Kidney (tissue), 14 donors: ENCODE measurements around the gene SLC49A4. TPM values are rescaled to one million over a fixed set of nuclear protein-coding genes. Genes with fewer than 3 reads are reported as not detected.

Experiments used
- DNase-seq, 5 donors: peaks; one replicate each; pipeline ENCODE4 v3.0.0-alpha.2; 2013 to 2020
- FAIRE-seq: peaks from 2 replicates; lab custom pipeline; 2012; peaks lifted over from hg19 to GRCh38; lab: Jason Lieb, UNC
- H3K27ac ChIP-seq, 2 donors: one replicate each; pipeline ENCODE4 v1.7.0; 2013; ENCODE audit warnings: low read depth in 2 of 2, low read length in 2 of 2, inconsistent platforms in 1 of 2
- H3K27me3 ChIP-seq: one replicate; pipeline ENCODE4 v1.7.1; 2013; ENCODE audit warnings: low read length, inconsistent platforms; ENCODE audit not compliant: control insufficient read depth, insufficient read depth
- H3K36me3 ChIP-seq, 3 donors: one replicate each; pipeline versions ENCODE4 v1.7.0 to v1.7.1; 2013; ENCODE audit warnings: low read length in 3 of 3, control low read depth in 1 of 3, inconsistent platforms in 1 of 3; ENCODE audit not compliant: insufficient read depth in 3 of 3, control insufficient read depth in 2 of 3
- H3K4me1 ChIP-seq, 3 donors: one replicate each; pipeline versions ENCODE4 v1.7.0 to v1.7.1; 2013; ENCODE audit warnings: low read length in 3 of 3, inconsistent platforms in 1 of 3, low read depth in 1 of 3; ENCODE audit not compliant: control insufficient read depth in 2 of 3, insufficient read depth in 2 of 3
- H3K4me3 ChIP-seq, 3 donors: one replicate each; pipeline versions ENCODE4 v1.7.0 to v1.8.1; 2013; ENCODE audit warnings: low read length in 3 of 3, control low read depth in 1 of 3, inconsistent platforms in 1 of 3
- H3K9ac ChIP-seq, 3 donors: one replicate each; pipeline versions ENCODE4 v1.7.0 to v1.7.1; 2013; ENCODE audit warnings: low read length in 3 of 3, control low read depth in 1 of 3, inconsistent platforms in 1 of 3
- H3K9me3 ChIP-seq, 3 donors: one replicate each; pipeline versions ENCODE4 v1.7.0 to v1.7.1; 2013; ENCODE audit warnings: low read length in 3 of 3, control low read depth in 1 of 3, inconsistent platforms in 1 of 3; ENCODE audit not compliant: control insufficient read depth in 2 of 3, insufficient read depth in 1 of 3
- CTCF ChIP-seq: IDR thresholded peaks from 3 replicates; pipeline ENCODE4 v1.5.1; 2012; ENCODE audit warnings: mild to moderate bottlenecking, moderate library complexity, borderline replicate concordance; ENCODE audit not compliant: insufficient read depth; ENCODE audit errors: extremely low read depth
- intact Hi-C: fragments of 100-400 bp; cut with DNase I; formaldehyde crosslinking; loops from one replicate; pipeline ENCODE4 v1.11.1; 2022
- polyA plus RNA-seq: library from polyadenylated mRNA; stranded (reverse); fragments of 350-450 nt; fragmentation: Illumina TruSeq; extraction: RNeasy Lipid Tissue Mini Kit (QIAGEN cat#74804); gene quantifications from one replicate; pipeline ENCODE4 v1.2.3, GENCODE V29; 2014; ENCODE audit warnings: low read depth, low replicate concordance; ENCODE audit not compliant: insufficient read depth
- total RNA-seq: library from RNA; stranded (reverse); fragmentation: NEBNext Ultra II Directional; extraction: Animal tissue kit (Norgen Biotek cat#: 25700); gene quantifications from one replicate; pipeline ENCODE4 v1.2.1, GENCODE V29; 2021
- donor health status: control.
- donor health status: control.
- donor health status: control.
- donor health status: control.
- donor health status: control.
- donor health status: DM: yes; HTN: yes; CAD: no.
- donor health status: Normal renal cell carcinoma (clear cell type).

SLC49A4 gene
- total and polyA plus RNA-seq, 2 donors from 2014 or later: 10.4 to 21.7 TPM

DNA sequence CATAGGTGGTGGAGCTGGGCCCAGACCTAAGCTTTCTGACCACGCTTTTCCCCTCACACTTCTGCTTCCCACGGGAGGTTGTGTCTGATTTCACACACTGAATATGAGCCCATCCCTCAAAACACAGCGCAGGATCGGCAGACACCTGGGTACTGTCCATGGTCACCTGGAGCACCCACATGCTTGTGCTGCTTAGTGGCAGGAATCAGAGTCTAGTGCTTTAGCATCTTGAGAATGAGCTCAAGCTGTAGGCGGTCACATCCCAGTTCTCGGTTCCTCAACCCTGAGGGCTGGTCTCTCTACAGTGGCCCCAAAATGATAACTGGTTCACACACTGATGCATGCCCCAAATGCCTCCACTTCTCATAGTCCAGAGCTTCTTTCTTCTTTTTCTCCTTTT is 121.7 kb downstream of the SLC49A4 start:
- intact Hi-C loops: no loop called here
- H3K27me3 ChIP-seq: no peaks in the 10 kb centered on the region
- TF ChIP-seq CTCF: no peak
- H3K9me3 ChIP-seq: no peaks in the 10 kb centered on the region
- no peaks in the 10 kb centered on the region for H3K36me3 ChIP-seq
- no peak overlapping the region for H3K9ac ChIP-seq
- no peak for FAIRE-seq
- H3K27ac ChIP-seq: no peak overlapping the region
- DNase-seq: no peak
- no peak overlapping the region for H3K4me3 ChIP-seq
- no peaks in the 10 kb centered on the region for H3K4me1 ChIP-seq

DNA sequence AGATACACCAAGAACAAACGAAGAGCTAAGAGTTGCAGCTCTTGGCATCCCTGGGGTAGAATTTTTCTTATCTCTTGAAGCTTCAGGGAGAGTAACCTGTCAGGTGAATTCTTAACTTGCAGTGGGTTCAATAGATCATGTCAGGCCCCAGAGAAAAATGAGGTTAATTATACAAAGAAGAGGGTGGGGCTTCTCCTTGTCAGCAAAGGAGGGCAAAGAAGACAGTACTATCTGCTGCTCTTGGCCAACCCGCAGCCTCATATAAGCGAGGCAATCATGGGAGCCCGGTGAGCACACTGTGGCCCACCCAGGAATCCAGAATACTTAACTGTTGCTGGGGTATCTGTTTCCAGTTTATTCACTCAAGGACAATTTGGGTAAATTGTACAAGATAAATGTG is 122.5 kb downstream of the SLC49A4 start:
- Histone ChIP-seq H3K4me3 (no peak overlapping the region), H3K9ac (no peak overlapping the region), H3K9me3 (no peaks in the 10 kb centered on the region), H3K27me3 (no peaks in the 10 kb centered on the region), H3K4me1 (peaks cover 0 to 3% (median 0%) of the 10 kb centered on the region in 3 donors), H3K36me3 (no peaks in the 10 kb centered on the region), H3K27ac (no peak overlapping the region)
- FAIRE-seq (no peak), DNase-seq (no peak)
- intact Hi-C loops: no loop called here
- no peak for TF ChIP-seq CTCF

GRCh38 chr3:122918576-122919290 is 123.9 kb downstream of the SLC49A4 start:
- no peak overlapping the region for H3K27ac ChIP-seq
- intact Hi-C loops: no loop called here
- no peak overlapping the region for H3K9ac ChIP-seq
- no peak for TF ChIP-seq CTCF
- peaks cover 3% of the 10 kb centered on the region for H3K27me3 ChIP-seq
- H3K9me3 ChIP-seq: no peaks in the 10 kb centered on the region
- H3K4me3 ChIP-seq: no peak overlapping the region
- FAIRE-seq (no peak), DNase-seq (peak in 3 of 5 donors; percentile 53 to 68 (median 64))
- peaks cover 0 to 3% (median 0%) of the 10 kb centered on the region in 3 donors for H3K4me1 ChIP-seq
- no peaks in the 10 kb centered on the region for H3K36me3 ChIP-seq

- DNase-seq: peak in 1 of 5 donors; percentile 23
- H3K36me3 ChIP-seq: no peaks in the 10 kb centered on the region
- no peak overlapping the region for H3K27ac ChIP-seq
- peaks cover 3% of the 10 kb centered on the region for H3K27me3 ChIP-seq
- no peak overlapping the region for H3K4me3 ChIP-seq
- intact Hi-C loops: no loop called here
- no peak for FAIRE-seq
- no peak overlapping the region for H3K9ac ChIP-seq
- no peak for TF ChIP-seq CTCF
- H3K9me3 ChIP-seq: no peaks in the 10 kb centered on the region
- peaks cover 0 to 3% (median 0%) of the 10 kb centered on the region in 3 donors for H3K4me1 ChIP-seq
Measured at GRCh38 chr3:122919291-122919610, 124.4 kb downstream of the SLC49A4 start.
